ENCODE results near the gene RPS8.
A peak's percentile ranks its signal among the peaks of the same experiment; 100 is the strongest.
"Not testable (repeated sequence)": the region's sequence is repeated elsewhere in the genome, so short reads cannot be mapped to it uniquely, and the experiment has no call there.

Gene RPS8

DNA sequence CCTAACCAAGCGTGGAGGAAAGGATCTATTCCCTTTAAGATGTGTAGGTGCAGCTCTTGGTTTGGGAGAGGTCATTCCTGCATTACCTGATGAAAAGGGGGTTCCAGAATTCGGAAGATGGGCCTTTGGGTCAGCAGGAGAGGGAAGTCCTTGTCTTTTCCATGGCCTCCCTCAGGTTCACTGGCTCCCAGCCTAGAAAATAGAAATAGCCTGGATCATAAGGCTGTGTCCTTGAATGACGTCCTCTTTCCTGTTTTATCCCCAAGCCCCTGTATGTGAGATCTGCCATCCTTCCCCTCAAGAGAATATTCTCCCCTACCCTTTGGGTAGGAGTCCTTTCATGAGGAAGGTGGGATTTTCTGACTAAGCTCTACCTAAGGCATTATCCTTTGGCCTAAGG is 14.5 kb upstream of the RPS8 start:
- DNase-seq (ENCODE audit: low read depth): no peak
- no peak overlapping the region for H3K4me3 ChIP-seq (ENCODE audit: low read depth, low read length)
- TF ChIP-seq, protein P1, sequence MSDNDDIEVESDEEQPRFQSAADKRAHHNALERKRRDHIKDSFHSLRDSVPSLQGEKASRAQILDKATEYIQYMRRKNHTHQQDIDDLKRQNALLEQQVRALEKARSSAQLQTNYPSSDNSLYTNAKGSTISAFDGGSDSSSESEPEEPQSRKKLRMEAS (IDR thresholded peaks at IDR 0.05; ENCODE audit: low read depth, low read length): no peak
- TF ChIP-seq, protein P2, sequence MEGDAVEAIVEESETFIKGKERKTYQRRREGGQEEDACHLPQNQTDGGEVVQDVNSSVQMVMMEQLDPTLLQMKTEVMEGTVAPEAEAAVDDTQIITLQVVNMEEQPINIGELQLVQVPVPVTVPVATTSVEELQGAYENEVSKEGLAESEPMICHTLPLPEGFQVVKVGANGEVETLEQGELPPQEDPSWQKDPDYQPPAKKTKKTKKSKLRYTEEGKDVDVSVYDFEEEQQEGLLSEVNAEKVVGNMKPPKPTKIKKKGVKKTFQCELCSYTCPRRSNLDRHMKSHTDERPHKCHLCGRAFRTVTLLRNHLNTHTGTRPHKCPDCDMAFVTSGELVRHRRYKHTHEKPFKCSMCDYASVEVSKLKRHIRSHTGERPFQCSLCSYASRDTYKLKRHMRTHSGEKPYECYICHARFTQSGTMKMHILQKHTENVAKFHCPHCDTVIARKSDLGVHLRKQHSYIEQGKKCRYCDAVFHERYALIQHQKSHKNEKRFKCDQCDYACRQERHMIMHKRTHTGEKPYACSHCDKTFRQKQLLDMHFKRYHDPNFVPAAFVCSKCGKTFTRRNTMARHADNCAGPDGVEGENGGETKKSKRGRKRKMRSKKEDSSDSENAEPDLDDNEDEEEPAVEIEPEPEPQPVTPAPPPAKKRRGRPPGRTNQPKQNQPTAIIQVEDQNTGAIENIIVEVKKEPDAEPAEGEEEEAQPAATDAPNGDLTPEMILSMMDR (IDR thresholded peaks at IDR 0.05; ENCODE audit: low read depth, low read length): no peak
- TF ChIP-seq MYC (IDR thresholded peaks at IDR 0.05; ENCODE audit: low read depth, low read length) (no peak), POLR2A (IDR thresholded peaks at IDR 0.05; ENCODE audit: extremely low read depth, insufficient read length) (no peak)

DNA sequence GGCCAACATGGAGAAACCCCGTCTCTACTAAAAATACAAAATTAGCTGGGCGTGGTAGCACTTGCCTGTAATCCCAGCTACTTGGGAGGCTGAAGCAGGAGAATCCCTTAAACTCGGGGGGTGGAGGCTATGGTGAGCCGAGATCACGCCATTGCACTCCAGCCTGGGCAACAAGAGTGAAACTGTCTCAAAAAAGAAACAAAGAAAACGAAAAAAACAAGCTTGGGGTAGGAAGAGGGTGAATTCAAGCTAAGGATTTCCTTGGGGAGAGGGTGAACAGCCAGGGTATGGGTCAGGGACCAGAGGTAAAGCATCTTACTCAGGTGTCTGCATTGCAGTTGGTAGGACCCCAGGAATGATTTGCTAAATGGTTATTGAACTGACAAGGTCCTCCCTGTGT is 8.9 kb upstream of the RPS8 start:
- H3K4me3 ChIP-seq (ENCODE audit: low read depth, low read length); DNase-seq (ENCODE audit: low read depth): not testable (repeated sequence)

DNA sequence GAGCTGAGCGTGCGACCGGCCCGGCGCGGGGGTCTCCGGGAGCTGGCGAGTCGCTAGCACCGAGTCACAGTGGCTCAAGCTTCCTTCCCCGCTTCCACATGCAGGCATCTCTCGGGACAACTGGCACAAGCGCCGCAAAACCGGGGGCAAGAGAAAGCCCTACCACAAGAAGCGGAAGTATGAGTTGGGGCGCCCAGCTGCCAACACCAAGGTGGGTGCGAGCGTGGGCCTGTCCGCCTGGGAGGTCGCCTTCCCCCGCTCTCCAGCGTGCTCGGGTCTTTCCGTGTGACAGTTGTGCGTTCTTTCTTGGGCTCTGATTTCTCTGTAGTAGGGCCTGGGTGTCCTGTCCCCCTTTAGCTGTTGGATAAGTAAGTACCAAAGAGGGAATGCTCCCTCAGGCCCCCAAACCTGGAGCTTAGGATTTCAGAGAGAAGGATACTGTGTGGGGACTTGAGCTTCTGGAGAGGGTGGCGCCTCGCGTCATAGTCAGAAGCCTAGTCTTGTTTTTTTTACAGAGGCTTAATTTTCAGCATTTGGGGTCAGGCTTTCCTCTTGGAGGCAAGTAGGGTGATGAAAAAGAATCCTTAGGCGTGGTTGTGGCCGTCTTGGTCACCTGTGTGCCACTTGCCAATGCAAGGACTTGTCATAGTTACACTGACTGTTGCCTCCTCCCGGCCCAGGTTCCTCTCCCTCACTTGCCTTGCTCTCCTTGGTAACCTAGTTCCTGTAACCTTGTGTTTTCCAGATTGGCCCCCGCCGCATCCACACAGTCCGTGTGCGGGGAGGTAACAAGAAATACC is 790 bp downstream of the RPS8 start:
- TF ChIP-seq POLR2A (IDR thresholded peaks at IDR 0.05; ENCODE audit: extremely low read depth, insufficient read length): no peak
- TF ChIP-seq MYC (IDR thresholded peaks at IDR 0.05; ENCODE audit: low read depth, low read length): no peak; the same call in 1 of the 2 replicates
- TF ChIP-seq, protein P1 (IDR thresholded peaks at IDR 0.05; ENCODE audit: low read depth, low read length): no peak
- TF ChIP-seq, protein P2 (IDR thresholded peaks at IDR 0.05; ENCODE audit: low read depth, low read length): no peak
- DNase-seq (ENCODE audit: low read depth): peak; percentile 61

DNA sequence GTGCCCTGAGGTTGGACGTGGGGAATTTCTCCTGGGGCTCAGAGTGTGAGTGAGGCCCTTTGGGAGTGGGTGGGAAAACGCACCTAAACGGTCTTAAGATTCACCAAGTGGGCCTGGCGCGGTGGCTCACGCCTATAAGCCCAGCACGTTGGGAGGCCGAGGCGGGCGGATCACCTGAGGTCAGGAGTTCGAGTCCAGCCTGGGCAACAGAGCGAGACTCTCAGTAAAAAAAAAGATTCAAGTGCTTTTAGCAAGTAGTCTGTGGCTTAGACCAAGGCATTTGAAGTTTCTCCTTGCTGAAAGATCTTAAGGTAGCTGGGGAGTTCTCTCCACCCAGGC is 1.4 kb downstream of the RPS8 start:
- TF ChIP-seq, protein P2 (IDR thresholded peaks at IDR 0.05; ENCODE audit: low read depth, low read length): no peak
- TF ChIP-seq POLR2A (IDR thresholded peaks at IDR 0.05; ENCODE audit: extremely low read depth, insufficient read length) (no peak), MYC (IDR thresholded peaks at IDR 0.05; ENCODE audit: low read depth, low read length) (no peak)
- TF ChIP-seq, protein P1 (IDR thresholded peaks at IDR 0.05; ENCODE audit: low read depth, low read length): no peak
- peak overlapping the region; percentile 69 for H3K4me3 ChIP-seq (ENCODE audit: low read depth, low read length)
- DNase-seq (ENCODE audit: low read depth): no peak

More for the DNA sequence above, 790 bp downstream of the RPS8 start:
- peak overlapping the region; percentile 69 for H3K4me3 ChIP-seq (ENCODE audit: low read depth, low read length)

DNA sequence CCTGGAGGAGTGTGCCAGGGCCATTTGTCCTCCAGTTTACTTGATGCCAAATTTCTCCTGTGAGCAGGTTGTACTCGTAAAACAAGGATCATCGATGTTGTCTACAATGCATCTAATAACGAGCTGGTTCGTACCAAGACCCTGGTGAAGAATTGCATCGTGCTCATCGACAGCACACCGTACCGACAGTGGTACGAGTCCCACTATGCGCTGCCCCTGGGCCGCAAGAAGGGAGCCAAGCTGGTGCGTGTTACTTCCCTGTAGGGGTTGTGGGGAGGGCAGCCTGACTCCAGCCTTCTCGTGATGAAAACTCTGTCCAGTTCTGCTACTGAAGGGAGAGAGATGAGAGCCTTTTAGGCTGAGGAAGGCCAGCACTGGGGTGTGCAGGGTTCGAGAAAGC is 2.2 kb downstream of the RPS8 start:
- no peak for TF ChIP-seq MYC (IDR thresholded peaks at IDR 0.05; ENCODE audit: low read depth, low read length)
- no peak for TF ChIP-seq POLR2A (IDR thresholded peaks at IDR 0.05; ENCODE audit: extremely low read depth, insufficient read length)
- TF ChIP-seq, protein P1 (IDR thresholded peaks at IDR 0.05; ENCODE audit: low read depth, low read length): no peak
- TF ChIP-seq, protein P2 (IDR thresholded peaks at IDR 0.05; ENCODE audit: low read depth, low read length): no peak
- DNase-seq (ENCODE audit: low read depth): no peak
- peak overlapping the region; percentile 69 for H3K4me3 ChIP-seq (ENCODE audit: low read depth, low read length)

DNA sequence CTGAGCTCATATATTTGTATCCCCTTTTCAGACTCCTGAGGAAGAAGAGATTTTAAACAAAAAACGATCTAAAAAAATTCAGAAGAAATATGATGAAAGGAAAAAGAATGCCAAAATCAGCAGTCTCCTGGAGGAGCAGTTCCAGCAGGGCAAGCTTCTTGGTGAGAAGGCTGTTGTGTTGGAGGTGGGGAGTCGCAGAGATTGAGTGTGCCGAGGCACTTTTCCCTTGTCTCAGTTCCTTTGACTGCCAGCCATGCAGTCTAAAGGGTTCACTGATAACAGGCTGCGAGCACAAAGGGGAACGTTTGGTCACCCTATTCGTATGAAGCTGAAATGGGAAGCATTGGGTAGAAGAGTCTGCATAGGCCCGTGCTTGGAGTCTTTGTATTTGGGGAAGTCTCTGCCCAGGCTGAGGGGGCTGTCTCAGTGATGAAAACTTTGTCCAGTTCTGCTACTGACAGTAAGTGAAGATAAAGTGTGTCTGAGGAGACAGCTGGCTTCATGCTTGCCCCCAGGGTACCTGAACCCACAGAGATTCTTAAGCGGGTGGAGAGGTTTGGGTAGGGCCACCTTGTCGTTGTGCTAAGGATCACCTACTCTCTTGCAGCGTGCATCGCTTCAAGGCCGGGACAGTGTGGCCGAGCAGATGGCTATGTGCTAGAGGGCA is 2.8 kb downstream of the RPS8 start:
- peak; percentile 36 for DNase-seq (ENCODE audit: low read depth)
- TF ChIP-seq, protein P1 (IDR thresholded peaks at IDR 0.05; ENCODE audit: low read depth, low read length): no peak
- TF ChIP-seq, protein P2 (IDR thresholded peaks at IDR 0.05; ENCODE audit: low read depth, low read length): no peak
- TF ChIP-seq POLR2A (IDR thresholded peaks at IDR 0.05; ENCODE audit: extremely low read depth, insufficient read length): no peak
- TF ChIP-seq MYC (IDR thresholded peaks at IDR 0.05; ENCODE audit: low read depth, low read length): no peak
- H3K4me3 ChIP-seq (ENCODE audit: low read depth, low read length): peak overlapping the region; percentile 69
